Heart left ventricle (tissue), 16 donors: ENCODE data around the gene TRPM3. TPM values are rescaled to one million over a fixed set of nuclear protein-coding genes. Genes with fewer than 3 reads are reported as not detected.

ENCODE experiments used
- ATAC-seq, 4 donors: fragments of 200-7000 bp; cut with Tn5 transposase; one replicate each; pipeline ENCODE4 v1.9.1; 2020 to 2022; ENCODE audit warnings: moderate library complexity in 4 of 4, mild to moderate bottlenecking in 3 of 4, moderate number of reproducible peaks in 1 of 4
- DNase-seq, 5 donors: peaks; one replicate each; pipeline ENCODE4 v3.0.0-alpha.2; 2020
- H3K27ac ChIP-seq, 12 donors: fragments of 200-600 bp; sonication (generic) in 4 of 12; one replicate each; pipeline versions ENCODE4 v1.5.0 to v1.8.0; 2016 to 2022; ENCODE audit warnings: mild to moderate bottlenecking in 2 of 12
- H3K27me3 ChIP-seq, 9 donors: fragments of 200-600 bp; sonication (generic) in 2 of 9; one replicate each; pipeline versions ENCODE4 v1.5.1 to v1.8.0; 2016 to 2022; ENCODE audit warnings: mild to moderate bottlenecking in 3 of 9
- H3K36me3 ChIP-seq, 9 donors: fragments of 200-600 bp; sonication (generic) in 2 of 9; one replicate each; pipeline versions ENCODE4 v1.5.0 to v1.8.0; 2018 to 2022; ENCODE audit warnings: mild to moderate bottlenecking in 2 of 9
- H3K4me1 ChIP-seq, 12 donors: fragments of 200-600 bp; sonication (generic) in 4 of 12; one replicate each; pipeline versions ENCODE4 v1.5.0 to v1.8.0; 2016 to 2022; ENCODE audit warnings: mild to moderate bottlenecking in 3 of 12
- H3K4me3 ChIP-seq, 12 donors: fragments of 200-600 bp; sonication (generic) in 4 of 12; one replicate each; pipeline versions ENCODE4 v1.5.0 to v1.8.0; 2017 to 2022; ENCODE audit warnings: mild to moderate bottlenecking in 9 of 12, moderate library complexity in 4 of 12
- H3K9me3 ChIP-seq, 12 donors: fragments of 200-600 bp; sonication (generic) in 4 of 12; one replicate each; pipeline versions ENCODE4 v1.5.0 to v1.8.0; 2016 to 2022; ENCODE audit warnings: mild to moderate bottlenecking in 1 of 12
- CTCF ChIP-seq, 12 donors: fragments of 200-600 bp; sonication (generic) in 4 of 12; IDR thresholded peaks; one replicate each; pipeline versions ENCODE4 v1.5.0 to v1.8.0; 2018 to 2022; ENCODE audit warnings: antibody characterized with exemption in 12 of 12, mild to moderate bottlenecking in 5 of 12
- POLR2A ChIP-seq, 2 donors: fragments of 450-650 bp; IDR thresholded peaks; one replicate each; pipeline ENCODE4 v1.6.1; 2017; ENCODE audit warnings: antibody characterized with exemption in 2 of 2, mild to moderate bottlenecking in 2 of 2, moderate library complexity in 2 of 2
- WGBS, 4 donors: extraction: QIAGEN DNeasy Blood & Tissue Kit in 2 of 4; methylation state at CpG; one replicate each; pipeline versions ENCODE4 v1.1.5 to v1.1.7; 2013 to 2018; 5-methylcytosine and 5-hydroxymethylcytosine counted together
- intact Hi-C, 10 donors: fragments of 100-400 bp; cut with DNase I; formaldehyde crosslinking; loops; one replicate each; pipeline versions ENCODE4 v1.11.1 to v1.14.2; 2022
- polyA plus RNA-seq, 2 donors: library from polyadenylated mRNA; stranded (reverse); fragments of 200-250 nt; gene quantifications; one replicate each; pipeline ENCODE4 v1.2.3, GENCODE V29; 2013
- total RNA-seq, 9 donors: library from RNA; depleted of rRNA in 2 of 9; stranded (reverse); fragments of >200 nt in 2 of 9; fragmentation: NEBNext Ultra II Directional in 3 of 9; extraction: Animal tissue kit (Norgen Biotek cat#: 25700) in 3 of 9; gene quantifications; one replicate each; pipeline versions ENCODE4 v1.1.0 to v1.2.4, GENCODE V29; 2016 to 2023
- donor health status: ischemic (EF 13 %, LVEDD 7.1; RV severe dilation, severe dysfunction).
- donor health status: healthy with polysubstance abuse.
- donor health status: DM: no; HTN: yes; CAD: no.
- donor health status: DM: no; HTN: no; CAD: no.
- donor health status: ischemic (EF 25% LVEDD 6.9; RV normal size, moderate dysfunction).
- donor health status: ischemic (EF 25% LVEDD 5.7; RV mildly dilated, moderate dysfunction).
- donor health status: healthy.
- donor health status: DM: yes; HTN: yes; CAD: no.
- donor health status: ischemic (EF 35%, LVEDD 5.7; RV mildly dilated, moderate dysfunction).
- donor health status: nonischemic (EF 11% LVEDD 7.7; RV severe dilation, severe dysfunction).
- donor health status: DM: yes; HTN: yes; CAD: no.
- donor health status: PGD.
- donor health status: ischemic (EF 29% LVEDD 5.4; RV normal size, mild dysfunction).
- donor health status: nonischemic (EF 23%, LVEDD 6.1; RV moderate dilation, normal function).

The TRPM3 gene
- total and polyA plus RNA-seq, 11 donors = 0.02 to 0.91 (median 0.10) TPM; not detected in 1

GRCh38 chr9:71052287-71052686 is 69.1 kb downstream of the TRPM3 start:
- no peak for TF ChIP-seq CTCF (IDR thresholded peaks at IDR 0.05)
- TF ChIP-seq POLR2A (IDR thresholded peaks at IDR 0.05) = no peak
- Histone ChIP-seq H3K4me3 (no peak overlapping the region), H3K9me3 (no peaks in the 10 kb centered on the region), H3K36me3 (no peaks in the 10 kb centered on the region), H3K4me1 (no peaks in the 10 kb centered on the region), H3K27ac (no peak overlapping the region), H3K27me3 (peaks cover 0 to 3% (median 0%) of the 10 kb centered on the region in 9 donors)
- 54 to 67% (median 60%) methylated on average over 4 of the region's 4 CpGs for WGBS, 4 donors
- DNase-seq (no peak), ATAC-seq (no peak)
- intact Hi-C loops = no loop called here

GRCh38 chr9:71048280-71048679 is 73.1 kb downstream of the TRPM3 start:
- TF ChIP-seq POLR2A (IDR thresholded peaks at IDR 0.05) (no peak), CTCF (IDR thresholded peaks at IDR 0.05) (no peak)
- H3K27me3 ChIP-seq = peaks cover 0 to 3% (median 0%) of the 10 kb centered on the region in 9 donors
- intact Hi-C loops = loop anchor here in 1 of 10 donors (10.0 kb wide), 1 partner anchor 57 kb away; no protein-coding TSS in a partner anchor
- no peaks in the 10 kb centered on the region for H3K36me3 ChIP-seq
- no peak overlapping the region for H3K4me3 ChIP-seq
- ATAC-seq = no peak
- 58 to 68% (median 63%) methylated on average over 4 of the region's 4 CpGs for WGBS, 4 donors
- no peaks in the 10 kb centered on the region for H3K9me3 ChIP-seq
- DNase-seq = no peak
- no peaks in the 10 kb centered on the region for H3K4me1 ChIP-seq
- no peak overlapping the region for H3K27ac ChIP-seq

GRCh38 chr9:71042448-71042990 is 78.9 kb downstream of the TRPM3 start:
- ATAC-seq = no peak
- intact Hi-C loops = loop anchor here in 1 of 10 donors (10.0 kb wide), 1 partner anchor 62 kb away; no protein-coding TSS in a partner anchor
- no peaks in the 10 kb centered on the region for H3K9me3 ChIP-seq
- no peaks in the 10 kb centered on the region for H3K4me1 ChIP-seq
- 70 to 74% (median 71%) methylated on average over 3 of the region's 3 CpGs for WGBS, 4 donors
- H3K4me3 ChIP-seq = no peak overlapping the region
- H3K27me3 ChIP-seq = no peaks in the 10 kb centered on the region
- no peak overlapping the region for H3K27ac ChIP-seq
- H3K36me3 ChIP-seq = no peaks in the 10 kb centered on the region
- TF ChIP-seq CTCF (IDR thresholded peaks at IDR 0.05) (no peak), POLR2A (IDR thresholded peaks at IDR 0.05) (no peak)
- no peak for DNase-seq

- 85 to 92% (median 87%) methylated on average over 4 of the region's 4 CpGs for WGBS, 4 donors
- Histone ChIP-seq H3K4me3 (no peak overlapping the region), H3K27ac (no peak overlapping the region), H3K9me3 (no peaks in the 10 kb centered on the region), H3K27me3 (no peaks in the 10 kb centered on the region), H3K4me1 (no peaks in the 10 kb centered on the region), H3K36me3 (no peaks in the 10 kb centered on the region)
- intact Hi-C loops = no loop called here
- ATAC-seq = no peak
- TF ChIP-seq CTCF (IDR thresholded peaks at IDR 0.05) (no peak), POLR2A (IDR thresholded peaks at IDR 0.05) (no peak)
- no peak for DNase-seq
Measured at GRCh38 chr9:71037521-71037920, 83.9 kb downstream of the TRPM3 start.
